PC-3 (cell line): ENCODE data around the gene DACH2.

Experiments used
- CTCF ChIP-seq: fragments of 300-600 bp; sonication (generic); conservative IDR thresholded peaks from 2 replicates; pipeline ENCODE4 v1.5.1; 2017; ENCODE audit warnings: antibody characterized with exemption, low read depth, mild to moderate bottlenecking, low read length
- EZH2 ChIP-seq: fragments of 300-600 bp; sonication (generic); IDR thresholded peaks from one replicate; pipeline ENCODE4 v1.6.1; 2017; ENCODE audit warnings: antibody characterized with exemption, mild to moderate bottlenecking, low read length; ENCODE audit not compliant: unreplicated experiment
- EZH2phosphoT487 ChIP-seq: fragments of 300-600 bp; sonication (generic); IDR thresholded peaks from 2 replicates; pipeline ENCODE4 v1.6.1; 2018; ENCODE audit warnings: mild to moderate bottlenecking, antibody characterized with exemption, low read length, borderline replicate concordance

GRCh38 chrX:86714441-86714840 is 566.2 kb downstream of the DACH2 start:
- TF ChIP-seq CTCF (no peak), EZH2phosphoT487 (no peak), EZH2 (no peak)
